HepG2 (cell line): Measurements from ENCODE around the gene FKBP14. TPM values are rescaled to one million over a fixed set of nuclear protein-coding genes. Genes with fewer than 3 reads are reported as not detected.

Experiments used
- ATAC-seq: fragments of 200-7000 bp; cut with Tn5 transposase; 3 replicates; pipeline ENCODE4 v1.9.1; 2020; ENCODE audit warnings: mild to moderate bottlenecking, moderate library complexity
- BruUV-seq: library from RNA; stranded (reverse); fragments of 400-500 nt; replicated peaks from 2 replicates; lab custom pipeline; 2021; lab: Mats Ljungman, UMichigan
- CTCF ChIA-PET: fragments of 300-600 bp; formaldehyde crosslinking; extraction: SDS; loops from one replicate; lab custom pipeline; 2021; ENCODE audit warnings: low total read pairs, inconsistent platforms, low intra/inter-chr PET ratio; lab: Yijun Ruan, JAX
- POLR2A ChIA-PET: fragments of 350-600 bp; sonication (Branson Sonifier 250); formaldehyde crosslinking; loops from one replicate; lab custom pipeline; 2020; ENCODE audit warnings: antibody characterized with exemption, inconsistent platforms; lab: Yijun Ruan, JAX
- DNase-seq: peaks from one replicate; pipeline ENCODE4 v3.0.0-alpha.2; 2015; ENCODE audit warnings: low spot score
- FAIRE-seq: peaks from 3 replicates; lab custom pipeline; 2011; peaks lifted over from hg19 to GRCh38; lab: Jason Lieb, UNC
- H2AFZ ChIP-seq: one replicate; pipeline ENCODE4 v1.6.1; 2011; ENCODE audit warnings: low read length, inconsistent platforms
- H3K27ac ChIP-seq: fragments of 300-600 bp; 3 replicates; pipeline ENCODE4 v1.8.0; 2011; ENCODE audit warnings: mixed run types, mild to moderate bottlenecking, mixed read lengths, low read length, inconsistent platforms; ENCODE audit not compliant: insufficient read depth; ENCODE audit errors: extremely low read length
- H3K27me3 ChIP-seq, 2 experiments: fragments of 200-600 bp in 1 of 2; 2 replicates in 1 of 2; 3 replicates in 1 of 2; pipeline versions ENCODE4 v1.6.0 to v1.8.0; 2011; ENCODE audit warnings: low read length in 2 of 2, mild to moderate bottlenecking in 2 of 2, moderate library complexity in 2 of 2, inconsistent platforms in 1 of 2; ENCODE audit not compliant: insufficient read depth in 2 of 2, control insufficient read depth in 1 of 2
- H3K36me3 ChIP-seq, 2 experiments: fragments of 200-600 bp in 1 of 2; replicated peaks in 1 of 2; 2 replicates in 1 of 2; 3 replicates in 1 of 2; pipeline versions ENCODE4 v1.5.1 to v1.8.0; 2011; ENCODE audit warnings: low read length in 2 of 2, inconsistent platforms in 1 of 2; ENCODE audit not compliant: insufficient read depth in 2 of 2, control insufficient read depth in 1 of 2
- H3K4me1 ChIP-seq: 2 replicates; pipeline ENCODE4 v1.5.1; 2012; ENCODE audit warnings: low read length, inconsistent platforms; ENCODE audit not compliant: insufficient read depth
- H3K4me2 ChIP-seq: 2 replicates; pipeline ENCODE4 v1.6.0; 2011; ENCODE audit warnings: low read depth, low read length, inconsistent platforms
- H3K4me3 ChIP-seq, 3 experiments: fragments of 200-600 bp in 1 of 3; sonication (generic), shearing (Covaris generic) in 1 of 3; replicated peaks in 1 of 3; 2 replicates each; pipeline ENCODE4 v1.5.1; 2011 to 2016; ENCODE audit warnings: low read length in 3 of 3, inconsistent platforms in 2 of 3, low read depth in 2 of 3, mild to moderate bottlenecking in 2 of 3, control low read depth in 1 of 3, mixed read lengths in 1 of 3; ENCODE audit not compliant: insufficient read depth in 1 of 3
- H3K79me2 ChIP-seq: one replicate; pipeline ENCODE4 v1.6.1; 2011; ENCODE audit warnings: low read length, inconsistent platforms; ENCODE audit not compliant: insufficient read depth
- H3K9ac ChIP-seq: 2 replicates; pipeline ENCODE4 v1.6.0; 2011; ENCODE audit warnings: mild to moderate bottlenecking, low read depth, low read length, inconsistent platforms; ENCODE audit not compliant: insufficient read depth
- H3K9me3 ChIP-seq: 2 replicates; pipeline ENCODE4 v1.5.1; 2012; ENCODE audit warnings: mild to moderate bottlenecking, low read length
- H4K20me1 ChIP-seq: 2 replicates; pipeline ENCODE4 v1.6.0; 2011; ENCODE audit warnings: inconsistent platforms, mild to moderate bottlenecking, low read length, moderate library complexity; ENCODE audit not compliant: insufficient read depth
- CHD2 ChIP-seq: IDR thresholded peaks from 2 replicates; pipeline ENCODE4 v1.6.1; 2011; ENCODE audit warnings: low read depth, low read length, improper control_type of control experiment
- MEF2D ChIP-seq: sonication (generic); formaldehyde crosslinking; IDR thresholded peaks from 2 replicates; pipeline ENCODE4 v1.5.1; 2020; ENCODE audit warnings: mild to moderate bottlenecking, missing genetic modification reagents
- SMYD3 ChIP-seq: sonication (generic); formaldehyde crosslinking; IDR thresholded peaks from 2 replicates; pipeline ENCODE4 v1.8.1; 2023; ENCODE audit warnings: mild to moderate bottlenecking, missing genetic modification reagents
- ZNF563 ChIP-seq: sonication (generic); formaldehyde crosslinking; IDR thresholded peaks from 2 replicates; pipeline ENCODE4 v1.8.0; 2022; ENCODE audit warnings: mild to moderate bottlenecking, moderate library complexity, missing genetic modification reagents
- ZNF609 ChIP-seq: sonication (generic); formaldehyde crosslinking; IDR thresholded peaks from 2 replicates; pipeline ENCODE4 v1.4.0; 2020; ENCODE audit warnings: mild to moderate bottlenecking, missing genetic modification reagents, borderline replicate concordance
- WGBS: methylation state at CpG from one replicate; pipeline ENCODE4 v1.1.6; 2017; ENCODE audit warnings: low lambda C conversion rate; 5-methylcytosine and 5-hydroxymethylcytosine counted together
- in situ Hi-C: cut with HindIII; loops from 2 replicates; pipeline ENCODE4 v1.10.0; 2017; ENCODE audit warnings: low pct_unique_long_range_greater_than_20kb; ENCODE audit not compliant: extremely low pct_ligation_motif_present
- intact Hi-C: fragments of 100-400 bp; cut with micrococcal nuclease; formaldehyde crosslinking; loops from one replicate; pipeline ENCODE4 v1.10.0; 2022; ENCODE audit not compliant: unreplicated experiment
- polyA plus RNA-seq, 8 experiments: library from polyadenylated mRNA; depleted of rRNA in 3 of 8; stranded (reverse) in 7 of 8; unstranded in 1 of 8; fragments of >200 nt; fragmentation: Illumina TruSeq in 4 of 8; extraction: Trizol in 4 of 8; gene quantifications; 2 replicates each; pipeline versions ENCODE4 v1.2.1 to v1.2.3, GENCODE V29; 2011 to 2016; ENCODE audit warnings: low read depth in 4 of 8, missing spikeins in 1 of 8, mixed read lengths in 1 of 8; ENCODE audit not compliant: insufficient read depth in 1 of 8
- total RNA-seq, 5 experiments: library from RNA; depleted of rRNA; stranded (reverse); fragments of >200 nt; fragmentation: Illumina TruSeq; extraction: Trizol; gene quantifications; 2 replicates each; pipeline ENCODE4 v1.2.3, GENCODE V29; 2016; ENCODE audit warnings: low read depth in 1 of 5
- TF ChIP-seq, protein P1 (sequence below): sonication (generic); formaldehyde crosslinking; IDR thresholded peaks from 2 replicates; pipeline ENCODE4 v1.5.0; 2020; ENCODE audit warnings: mild to moderate bottlenecking, low read depth, missing genetic modification reagents, borderline replicate concordance
- TF ChIP-seq, protein P2 (sequence below): sonication (generic); formaldehyde crosslinking; conservative IDR thresholded peaks from 2 replicates; pipeline ENCODE4 v1.8.1; 2023; ENCODE audit warnings: missing genetic modification reagents

FKBP14 gene
- total and polyA plus RNA-seq, 2 of the 13 experiments (the other 11 are each of a cell fraction or from before 2014, with no cell fraction given), result 20.0 to 32.3 TPM

DNA sequence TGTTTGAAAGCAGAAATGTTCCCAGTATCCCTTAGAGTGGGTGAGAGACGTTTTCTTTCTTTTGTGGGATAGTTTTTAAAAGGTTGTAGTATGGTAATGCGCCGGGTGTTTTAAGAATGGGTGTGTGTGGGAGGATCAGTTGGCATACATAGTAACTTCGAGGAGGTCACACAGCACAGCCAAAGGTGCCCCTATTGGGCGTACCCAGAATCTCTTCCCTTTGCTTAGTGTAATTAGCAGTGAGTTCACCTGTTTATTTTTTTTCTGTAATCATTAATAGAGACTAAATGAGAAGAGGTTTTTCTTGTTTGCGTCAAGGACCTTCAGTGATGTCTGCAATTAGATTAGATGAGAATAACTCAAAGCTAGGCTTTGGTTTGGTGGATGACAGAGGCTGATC, 3.2 kb upstream of the FKBP14 start (continued):
- TF ChIP-seq, protein P1, sequence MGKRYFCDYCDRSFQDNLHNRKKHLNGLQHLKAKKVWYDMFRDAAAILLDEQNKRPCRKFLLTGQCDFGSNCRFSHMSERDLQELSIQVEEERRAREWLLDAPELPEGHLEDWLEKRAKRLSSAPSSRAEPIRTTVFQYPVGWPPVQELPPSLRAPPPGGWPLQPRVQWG (CRISPR knock-in tag), result no peak
- no peak for TF ChIP-seq SMYD3 (CRISPR knock-in tag)
- TF ChIP-seq CHD2, result no peak

GRCh38 chr7:30028749-30029635, 2.5 kb upstream of the FKBP14 start:
- H3K4me2 ChIP-seq, result peak overlapping the region; percentile 91
- no TSS peak for BruUV-seq
- peak overlapping the region; percentile 82 for H3K9ac ChIP-seq
- in situ Hi-C loops (loop anchor here (5.0 kb wide), 1 partner anchor 42 kb away; the partner anchor contains the start of gene SCRN1), intact Hi-C loops (loop anchor here (1.0 to 2.0 kb wide), 2 partner anchors 34 to 41 kb away; no protein-coding TSS in a partner anchor)
- H3K9me3 ChIP-seq, result no peaks in the 10 kb centered on the region
- FAIRE-seq (peak; percentile 73), ATAC-seq (peak; percentile 64), DNase-seq (peak; percentile 71)
- no peaks in the 10 kb centered on the region for H3K36me3 ChIP-seq
- CTCF ChIA-PET, result no interaction called here
- H3K79me2 ChIP-seq, result peaks cover 73% of the 10 kb centered on the region
- POLR2A ChIA-PET, result interaction anchor here (0.8 to 2.3 kb wide), 6 partner anchors 11 to 44 kb away, joined by 3 to 10 read pairs (median 5); partner anchors contain the start of gene SCRN1
- H3K27me3 ChIP-seq, result no peaks in the 10 kb centered on the region; a peak in 1 of 5 replicates
- H2AFZ ChIP-seq, result no peak overlapping the region
- WGBS, result under 1% methylated on average over 7 of the region's 42 CpGs
- H3K27ac ChIP-seq, result peak overlapping the region; percentile 89
- peaks cover 22% of the 10 kb centered on the region for H4K20me1 ChIP-seq
- H3K4me3 ChIP-seq, result peak overlapping the region; percentile 82 to 96 (median 95)
- peaks cover 51% of the 10 kb centered on the region for H3K4me1 ChIP-seq
- TF ChIP-seq ZNF609 (CRISPR knock-in tag) (no peak), MEF2D (CRISPR knock-in tag) (0 out of 2 replicates have a peak, but pooled peaks have one; percentile 30), ZNF563 (no peak)
- TF ChIP-seq, protein P2, sequence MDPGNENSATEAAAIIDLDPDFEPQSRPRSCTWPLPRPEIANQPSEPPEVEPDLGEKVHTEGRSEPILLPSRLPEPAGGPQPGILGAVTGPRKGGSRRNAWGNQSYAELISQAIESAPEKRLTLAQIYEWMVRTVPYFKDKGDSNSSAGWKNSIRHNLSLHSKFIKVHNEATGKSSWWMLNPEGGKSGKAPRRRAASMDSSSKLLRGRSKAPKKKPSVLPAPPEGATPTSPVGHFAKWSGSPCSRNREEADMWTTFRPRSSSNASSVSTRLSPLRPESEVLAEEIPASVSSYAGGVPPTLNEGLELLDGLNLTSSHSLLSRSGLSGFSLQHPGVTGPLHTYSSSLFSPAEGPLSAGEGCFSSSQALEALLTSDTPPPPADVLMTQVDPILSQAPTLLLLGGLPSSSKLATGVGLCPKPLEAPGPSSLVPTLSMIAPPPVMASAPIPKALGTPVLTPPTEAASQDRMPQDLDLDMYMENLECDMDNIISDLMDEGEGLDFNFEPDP (CRISPR knock-in tag), result no peak
